Mesodermal cell (in vitro differentiated cells): ENCODE results near the gene FEZ2.
"Not testable (repeated sequence)": the region's sequence is repeated elsewhere in the genome, so short reads cannot be mapped to it uniquely, and the experiment has no call there.

ENCODE experiments used
- H3K27ac ChIP-seq: 2 replicates; pipeline ENCODE4 v1.7.0; 2013; ENCODE audit warnings: mild to moderate bottlenecking, low read depth, low read length, moderate library complexity; ENCODE audit not compliant: severe bottlenecking
- H3K36me3 ChIP-seq: 2 replicates; pipeline ENCODE4 v1.7.1; 2013; ENCODE audit warnings: mild to moderate bottlenecking, low read length, moderate library complexity; ENCODE audit not compliant: control insufficient read depth, insufficient read depth
- H3K4me1 ChIP-seq: one replicate; pipeline ENCODE4 v1.7.1; 2013; ENCODE audit warnings: mild to moderate bottlenecking, low read length; ENCODE audit not compliant: insufficient read depth, control insufficient read depth, poor library complexity, severe bottlenecking
- H3K4me3 ChIP-seq: 2 replicates; pipeline ENCODE4 v1.7.0; 2013; ENCODE audit warnings: low read length, control low read depth, mild to moderate bottlenecking; ENCODE audit not compliant: insufficient read depth, poor library complexity, severe bottlenecking; ENCODE audit errors: extremely low read depth
- H3K9me3 ChIP-seq: 2 replicates; pipeline ENCODE4 v1.7.1; 2013; ENCODE audit warnings: mild to moderate bottlenecking, low read length, moderate library complexity; ENCODE audit not compliant: control insufficient read depth
- WGBS, 2 experiments: methylation state at CpG; one replicate each; pipeline ENCODE4 v1.1.5; 2013; ENCODE audit warnings: missing lambda C conversion rate in 2 of 2; ENCODE audit not compliant: insufficient coverage in 2 of 2; 5-methylcytosine and 5-hydroxymethylcytosine counted together

The FEZ2 gene

DNA sequence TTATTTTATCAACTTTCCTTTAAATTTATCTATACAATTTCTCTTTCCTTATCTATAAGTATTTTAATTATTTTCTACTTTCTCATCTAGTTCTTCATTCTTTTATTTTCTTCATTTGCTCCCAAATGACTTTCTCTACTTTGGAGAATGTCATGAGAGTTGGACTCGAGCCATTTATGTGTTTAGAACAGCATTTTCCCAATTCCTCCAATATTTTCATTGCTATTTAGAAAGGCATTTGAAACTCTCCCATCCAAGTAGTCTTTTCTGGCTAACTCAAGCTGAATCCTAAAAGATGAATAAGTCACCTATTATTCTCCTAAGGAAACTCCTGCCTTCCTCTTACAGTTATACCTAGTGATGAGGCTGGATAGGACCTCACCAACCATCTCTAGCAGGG, 15.8 kb upstream of the FEZ2 start:
- Histone ChIP-seq H3K4me1 (peaks cover 4% of the 10 kb centered on the region), H3K4me3 (no peak overlapping the region), H3K27ac (no peak overlapping the region), H3K36me3 (no peaks in the 10 kb centered on the region), H3K9me3 (no peaks in the 10 kb centered on the region)
- WGBS, 2 experiments, result 100% methylated on average over 1 of the region's 1 CpG

DNA sequence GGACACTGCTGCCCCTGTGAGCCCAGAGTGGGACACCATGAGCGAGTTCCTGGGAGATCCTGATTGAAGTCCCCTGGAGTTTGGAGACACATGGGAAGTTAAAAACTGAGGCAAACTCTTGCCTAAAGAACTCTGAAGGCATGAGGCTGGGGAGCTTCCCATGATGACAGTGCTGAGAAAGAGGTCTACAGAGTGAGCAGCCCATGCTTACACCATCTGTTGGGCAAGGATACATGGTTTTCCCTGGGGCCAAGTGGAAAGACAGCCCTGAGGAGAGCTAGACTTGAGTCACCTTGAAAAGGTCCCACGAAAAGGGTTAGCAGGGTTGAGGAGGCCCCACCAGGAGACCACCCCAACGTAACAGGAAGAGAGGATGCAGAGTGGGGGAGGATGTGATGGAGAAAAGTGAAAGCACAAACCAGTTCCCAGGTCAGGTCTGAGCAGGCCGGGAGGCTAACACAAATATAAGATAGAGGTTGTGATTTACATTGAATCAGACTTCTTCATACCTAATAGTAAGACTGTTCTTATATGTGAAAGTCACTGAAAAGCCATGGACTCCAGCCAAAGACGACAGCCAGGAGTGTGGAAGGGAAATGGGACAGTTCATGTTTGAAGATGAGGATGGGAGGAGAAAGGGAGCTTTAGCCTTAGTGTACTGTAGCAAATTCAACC, 13.5 kb upstream of the FEZ2 start:
- Histone ChIP-seq H3K9me3 (no peaks in the 10 kb centered on the region), H3K4me3 (no peak overlapping the region), H3K4me1 (peaks cover 4% of the 10 kb centered on the region), H3K36me3 (no peaks in the 10 kb centered on the region), H3K27ac (no peak overlapping the region)
- WGBS, 2 experiments, result 82 to 100% methylated on average over 2 to 4 of the region's 5 CpGs

GRCh38 chr2:36609507-36609906, 11.5 kb upstream of the FEZ2 start:
- no peaks in the 10 kb centered on the region for H3K4me1 ChIP-seq
- no peak overlapping the region for H3K27ac ChIP-seq
- no peaks in the 10 kb centered on the region for H3K9me3 ChIP-seq
- WGBS, 2 experiments, result 80 to 85% methylated on average over 1 of the region's 1 CpG
- H3K36me3 ChIP-seq, result no peaks in the 10 kb centered on the region
- H3K4me3 ChIP-seq, result no peak overlapping the region

GRCh38 chr2:36607947-36608346, 10.0 kb upstream of the FEZ2 start:
- WGBS, 2 experiments, result 100% methylated on average over 2 of the region's 3 CpGs
- Histone ChIP-seq H3K27ac (no peak overlapping the region), H3K4me1 (no peaks in the 10 kb centered on the region), H3K4me3 (no peak overlapping the region), H3K36me3 (no peaks in the 10 kb centered on the region), H3K9me3 (no peaks in the 10 kb centered on the region)

DNA sequence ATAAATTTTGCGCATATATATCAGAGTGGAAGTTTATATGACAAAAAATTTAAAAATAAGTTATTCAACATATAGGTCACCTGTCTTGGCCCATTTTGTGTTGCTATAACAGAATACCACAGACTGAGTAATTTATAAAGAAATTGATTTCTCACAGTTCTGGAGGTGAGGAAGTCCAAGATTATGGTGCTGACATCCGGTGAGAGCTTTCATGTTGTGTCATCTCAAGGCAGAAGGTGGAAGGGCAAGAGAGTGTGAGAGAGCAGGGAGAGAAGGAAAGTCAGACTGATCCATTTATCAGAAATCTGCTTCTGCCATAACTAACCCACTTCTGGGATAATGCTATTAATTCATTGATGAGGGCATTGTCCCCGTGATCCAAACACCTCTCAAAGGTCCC, 9.0 kb upstream of the FEZ2 start:
- Histone ChIP-seq H3K27ac (no peak overlapping the region), H3K4me3 (no peak overlapping the region), H3K9me3 (no peaks in the 10 kb centered on the region), H3K36me3 (no peaks in the 10 kb centered on the region), H3K4me1 (no peaks in the 10 kb centered on the region)
- 67% methylated on average over 1 of the region's 3 CpGs; no CpG with 5 or more reads in 1 of the 2 experiments for WGBS, 2 experiments

DNA sequence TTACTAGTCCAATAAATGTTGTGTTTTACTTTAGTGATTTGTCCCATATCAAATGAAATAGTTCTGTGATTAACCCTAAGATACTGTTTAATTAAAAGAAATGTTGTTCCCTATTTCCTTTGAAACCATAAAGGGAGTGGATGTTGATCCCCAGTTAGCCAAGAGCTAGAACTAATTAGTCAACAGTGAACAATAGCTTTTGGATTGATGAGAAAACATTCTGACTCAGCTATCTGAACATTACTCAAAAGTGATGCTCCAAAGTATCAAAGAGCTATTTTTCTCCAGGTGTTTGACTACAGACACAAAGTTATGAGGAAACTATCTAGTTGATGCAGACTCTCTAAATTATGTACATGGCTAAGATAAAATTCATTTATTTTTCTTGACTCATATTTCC, 7.3 kb upstream of the FEZ2 start:
- no peak overlapping the region for H3K27ac ChIP-seq
- H3K9me3 ChIP-seq, result no peaks in the 10 kb centered on the region
- H3K36me3 ChIP-seq, result no peaks in the 10 kb centered on the region
- no peak overlapping the region for H3K4me3 ChIP-seq
- no peaks in the 10 kb centered on the region for H3K4me1 ChIP-seq

- H3K27ac ChIP-seq, H3K9me3 ChIP-seq, H3K4me1 ChIP-seq, H3K4me3 ChIP-seq, H3K36me3 ChIP-seq: not testable (repeated sequence)
- WGBS, 2 experiments, result 100% methylated on average over 2 of the region's 5 CpGs; no CpG with 5 or more reads in 1 of the 2 experiments
These were observed 5.7 kb upstream of the FEZ2 start for GRCh38 chr2:36603629-36604028.

- peak overlapping the region; percentile 81 for H3K27ac ChIP-seq
- peaks cover 10% of the 10 kb centered on the region for H3K4me1 ChIP-seq
- WGBS, 2 experiments, result 30 to 33% methylated on average over 14 to 16 of the region's 19 CpGs
- peak overlapping the region; percentile 71 for H3K4me3 ChIP-seq
- H3K36me3 ChIP-seq, result peaks cover 28% of the 10 kb centered on the region
- no peaks in the 10 kb centered on the region for H3K9me3 ChIP-seq
These were observed 901 bp downstream of the FEZ2 start for GRCh38 chr2:36597003-36597531.

DNA sequence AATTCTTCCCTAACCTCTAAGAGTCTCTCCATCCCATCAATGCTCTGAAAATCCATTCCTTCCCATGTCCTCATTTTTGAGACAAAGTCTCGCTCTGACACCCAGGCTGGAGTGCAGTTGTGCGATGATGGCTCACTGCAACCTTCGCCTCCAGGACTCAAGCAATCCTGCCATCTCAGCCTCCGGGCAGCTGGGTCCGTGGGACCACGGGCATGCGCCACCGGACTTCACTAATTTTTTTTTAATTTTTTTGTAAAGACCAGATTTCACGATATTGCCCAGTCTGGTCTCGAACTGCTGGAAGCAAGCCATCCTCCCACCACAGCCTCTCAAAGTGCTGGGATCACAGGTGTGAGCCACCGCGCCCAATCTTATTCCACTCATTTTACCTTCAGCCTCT, 1.6 kb downstream of the FEZ2 start:
- WGBS, 2 experiments, result 89 to 95% methylated on average over 10 to 12 of the region's 12 CpGs
- Histone ChIP-seq H3K4me3 (peak overlapping the region; percentile 71), H3K27ac (no peak overlapping the region), H3K9me3 (no peaks in the 10 kb centered on the region), H3K4me1 (peaks cover 10% of the 10 kb centered on the region), H3K36me3 (peaks cover 28% of the 10 kb centered on the region)

- Histone ChIP-seq H3K9me3 (no peaks in the 10 kb centered on the region), H3K4me3 (no peak overlapping the region), H3K27ac (no peak overlapping the region), H3K36me3 (peaks cover 38% of the 10 kb centered on the region), H3K4me1 (peaks cover 10% of the 10 kb centered on the region)
- 95 to 100% methylated on average over 1 to 3 of the region's 6 CpGs for WGBS, 2 experiments
These were observed 3.1 kb downstream of the FEZ2 start for GRCh38 chr2:36594849-36595248.

GRCh38 chr2:36589230-36589630, 8.7 kb downstream of the FEZ2 start:
- no peaks in the 10 kb centered on the region for H3K9me3 ChIP-seq
- H3K36me3 ChIP-seq, result peaks cover 72% of the 10 kb centered on the region
- 100% methylated on average over 1 of the region's 2 CpGs; no CpG with 5 or more reads in 1 of the 2 experiments for WGBS, 2 experiments
- H3K4me1 ChIP-seq, result no peaks in the 10 kb centered on the region
- no peak overlapping the region for H3K27ac ChIP-seq
- no peak overlapping the region for H3K4me3 ChIP-seq
